Panc1 (cell line): Measurements from ENCODE around the gene TMEM132C.

ENCODE experiments used
- CTCF ChIP-seq: fragments of 450-650 bp; IDR thresholded peaks from 2 replicates; pipeline ENCODE4 v1.5.1; 2017; ENCODE audit warnings: mild to moderate bottlenecking
- POLR2AphosphoS5 ChIP-seq: IDR thresholded peaks from 2 replicates; pipeline ENCODE4 v1.6.1; 2012; ENCODE audit warnings: mild to moderate bottlenecking, low read depth, low read length, moderate library complexity
- REST ChIP-seq, 2 experiments: IDR thresholded peaks; 2 replicates each; pipeline ENCODE4 v1.6.1; 2011 to 2012; ENCODE audit warnings: low read depth in 2 of 2, control low read depth in 1 of 2, low read length in 1 of 2, mild to moderate bottlenecking in 1 of 2, moderate library complexity in 1 of 2; ENCODE audit not compliant: insufficient read depth in 1 of 2
- SIN3A ChIP-seq: IDR thresholded peaks from 2 replicates; pipeline ENCODE4 v1.6.1; 2012; ENCODE audit warnings: low read depth, mild to moderate bottlenecking, low read length, moderate library complexity, borderline replicate concordance; ENCODE audit not compliant: insufficient read depth
- TCF7L2 ChIP-seq: IDR thresholded peaks from 2 replicates; pipeline ENCODE4 v1.6.1; 2011; ENCODE audit warnings: mild to moderate bottlenecking, low read depth, low read length, inconsistent platforms

GRCh38 chr12:128531170-128531569, 264.2 kb downstream of the TMEM132C start:
- TF ChIP-seq CTCF (no peak), REST (IDR thresholded peaks at IDR 0.05; ENCODE audit: insufficient read depth in 1 of 2, low read depth in 2 of 2, low read length in 1 of 2) (no peak), POLR2AphosphoS5 (no peak), TCF7L2 (no peak), SIN3A (no peak)
